Gastrocnemius medialis (tissue), 4 donors: ENCODE measurements around the gene GFY. TPM values are rescaled to one million over a fixed set of nuclear protein-coding genes. Genes with fewer than 3 reads are reported as not detected.
A peak's percentile ranks its signal among the peaks of the same experiment; 100 is the strongest.

Experiments
- ATAC-seq, 2 donors: fragments of 150-250 bp; one replicate each; pipeline ENCODE4 v1.9.1; 2016
- DNase-seq, 2 donors: peaks; one replicate each; pipeline ENCODE4 v3.0.0-alpha.2; 2019
- H3K27ac ChIP-seq, 4 donors: fragments of 200-600 bp; sonication (generic); 1 replicate in 1 of 4; 2 replicates in 3 of 4; pipeline ENCODE4 v1.5.1; 2016 to 2018; ENCODE audit warnings: mild to moderate bottlenecking in 2 of 4, moderate library complexity in 1 of 4
- H3K27me3 ChIP-seq, 3 donors: fragments of 200-600 bp; sonication (generic) in 2 of 3; 1 replicate in 1 of 3; 2 replicates in 2 of 3; pipeline versions ENCODE4 v1.5.1 to v1.6.0; 2016 to 2019; ENCODE audit warnings: mild to moderate bottlenecking in 1 of 3, moderate library complexity in 1 of 3
- H3K36me3 ChIP-seq, 2 donors: fragments of 200-600 bp; sonication (generic) in 1 of 2; one replicate each; pipeline ENCODE4 v1.5.1; 2017 to 2018
- H3K4me1 ChIP-seq, 2 donors: fragments of 200-600 bp; sonication (generic) in 1 of 2; one replicate each; pipeline ENCODE4 v1.5.1; 2016 to 2017; ENCODE audit warnings: mild to moderate bottlenecking in 2 of 2
- H3K4me3 ChIP-seq, 4 donors: fragments of 200-600 bp; sonication (generic) in 3 of 4; 1 replicate in 1 of 4; 2 replicates in 3 of 4; pipeline ENCODE4 v1.5.1; 2016 to 2019; ENCODE audit warnings: mild to moderate bottlenecking in 2 of 4
- H3K9me3 ChIP-seq, 3 donors: fragments of 200-600 bp; sonication (generic) in 2 of 3; 1 replicate in 1 of 3; 2 replicates in 2 of 3; pipeline ENCODE4 v1.5.1; 2016 to 2019
- POLR2A ChIP-seq, 2 donors: fragments of 450-650 bp; IDR thresholded peaks; one replicate each; pipeline ENCODE4 v1.6.1; 2017; ENCODE audit warnings: antibody characterized with exemption in 2 of 2, mild to moderate bottlenecking in 2 of 2, moderate library complexity in 2 of 2
- in situ Hi-C, 4 donors: fragments of 200-750 bp; cut with MboI; loops; one replicate each; pipeline versions ENCODE4 v1.15.0 to v1.8.0; 2017; ENCODE audit warnings: low sequenced_read_pairs in 4 of 4
- intact Hi-C: fragments of 100-400 bp; cut with DNase I; formaldehyde crosslinking; loops from one replicate; pipeline ENCODE4 v1.15.1; 2023; ENCODE audit warnings: low total_unique reads
- total RNA-seq, 4 donors: library from RNA; depleted of rRNA; stranded (reverse); fragments of >200 nt; gene quantifications; one replicate each; pipeline versions ENCODE4 v1.1.0 to v1.2.3, GENCODE V29; 2016
- TF ChIP-seq, protein P1 (sequence below), 5 experiments: fragments of 450-650 bp in 3 of 5; fragments of 200-600 bp in 2 of 5; sonication (generic) in 2 of 5; IDR thresholded peaks in 4 of 5; conservative IDR thresholded peaks in 1 of 5; 1 replicate in 4 of 5; 2 replicates in 1 of 5; pipeline ENCODE4 v1.5.1; 2016 to 2019; ENCODE audit warnings: antibody characterized with exemption in 5 of 5, mild to moderate bottlenecking in 3 of 5, moderate library complexity in 3 of 5

GFY gene
- total RNA-seq, 4 donors from 2014 or later, result not detected

DNA sequence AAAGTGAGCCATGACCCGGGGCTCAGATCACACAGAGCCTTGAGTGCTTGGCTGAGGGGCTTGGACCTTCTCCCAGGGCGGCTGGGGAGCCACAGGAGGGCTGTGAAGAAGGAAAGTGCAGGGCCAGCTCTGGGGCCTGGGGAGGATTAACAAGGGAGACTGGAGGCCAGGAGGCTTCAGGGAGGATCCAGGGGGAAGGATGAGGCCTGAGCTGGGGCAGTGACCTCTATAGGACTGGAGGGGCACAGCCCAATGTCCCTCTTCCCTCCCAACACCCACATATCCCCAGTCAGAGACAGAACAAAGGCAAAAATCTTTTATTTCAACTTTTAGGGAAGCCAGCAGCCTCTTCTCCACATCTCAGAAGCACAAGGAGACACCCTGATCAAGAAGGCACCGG, 20.8 kb downstream of the GFY start:
- intact Hi-C loops (no loop called here), in situ Hi-C loops (loop anchor here in 3 of 4 donors (5.0 to 10.0 kb wide), 4 partner anchors 51 to 221 kb away; partner anchors contain the start of gene KASH5 (in 1 of the 3))
- Histone ChIP-seq H3K36me3 (peaks cover 0 to 6% of the 10 kb centered on the region in 2 donors), H3K9me3 (no peaks in the 10 kb centered on the region), H3K4me3 (no peak overlapping the region), H3K4me1 (peaks cover 4 to 12% of the 10 kb centered on the region in 2 donors), H3K27me3 (peaks cover 11 to 20% (median 13%) of the 10 kb centered on the region in 3 donors), H3K27ac (no peak overlapping the region)
- no peak for TF ChIP-seq POLR2A (IDR thresholded peaks at IDR 0.05)
- TF ChIP-seq, protein P1, sequence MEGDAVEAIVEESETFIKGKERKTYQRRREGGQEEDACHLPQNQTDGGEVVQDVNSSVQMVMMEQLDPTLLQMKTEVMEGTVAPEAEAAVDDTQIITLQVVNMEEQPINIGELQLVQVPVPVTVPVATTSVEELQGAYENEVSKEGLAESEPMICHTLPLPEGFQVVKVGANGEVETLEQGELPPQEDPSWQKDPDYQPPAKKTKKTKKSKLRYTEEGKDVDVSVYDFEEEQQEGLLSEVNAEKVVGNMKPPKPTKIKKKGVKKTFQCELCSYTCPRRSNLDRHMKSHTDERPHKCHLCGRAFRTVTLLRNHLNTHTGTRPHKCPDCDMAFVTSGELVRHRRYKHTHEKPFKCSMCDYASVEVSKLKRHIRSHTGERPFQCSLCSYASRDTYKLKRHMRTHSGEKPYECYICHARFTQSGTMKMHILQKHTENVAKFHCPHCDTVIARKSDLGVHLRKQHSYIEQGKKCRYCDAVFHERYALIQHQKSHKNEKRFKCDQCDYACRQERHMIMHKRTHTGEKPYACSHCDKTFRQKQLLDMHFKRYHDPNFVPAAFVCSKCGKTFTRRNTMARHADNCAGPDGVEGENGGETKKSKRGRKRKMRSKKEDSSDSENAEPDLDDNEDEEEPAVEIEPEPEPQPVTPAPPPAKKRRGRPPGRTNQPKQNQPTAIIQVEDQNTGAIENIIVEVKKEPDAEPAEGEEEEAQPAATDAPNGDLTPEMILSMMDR (IDR thresholded peaks at IDR 0.05 in 4 of 5, conservative IDR thresholded peaks at IDR 0.05 in 1 of 5), result no peak
- DNase-seq (no peak), ATAC-seq (no peak)

DNA sequence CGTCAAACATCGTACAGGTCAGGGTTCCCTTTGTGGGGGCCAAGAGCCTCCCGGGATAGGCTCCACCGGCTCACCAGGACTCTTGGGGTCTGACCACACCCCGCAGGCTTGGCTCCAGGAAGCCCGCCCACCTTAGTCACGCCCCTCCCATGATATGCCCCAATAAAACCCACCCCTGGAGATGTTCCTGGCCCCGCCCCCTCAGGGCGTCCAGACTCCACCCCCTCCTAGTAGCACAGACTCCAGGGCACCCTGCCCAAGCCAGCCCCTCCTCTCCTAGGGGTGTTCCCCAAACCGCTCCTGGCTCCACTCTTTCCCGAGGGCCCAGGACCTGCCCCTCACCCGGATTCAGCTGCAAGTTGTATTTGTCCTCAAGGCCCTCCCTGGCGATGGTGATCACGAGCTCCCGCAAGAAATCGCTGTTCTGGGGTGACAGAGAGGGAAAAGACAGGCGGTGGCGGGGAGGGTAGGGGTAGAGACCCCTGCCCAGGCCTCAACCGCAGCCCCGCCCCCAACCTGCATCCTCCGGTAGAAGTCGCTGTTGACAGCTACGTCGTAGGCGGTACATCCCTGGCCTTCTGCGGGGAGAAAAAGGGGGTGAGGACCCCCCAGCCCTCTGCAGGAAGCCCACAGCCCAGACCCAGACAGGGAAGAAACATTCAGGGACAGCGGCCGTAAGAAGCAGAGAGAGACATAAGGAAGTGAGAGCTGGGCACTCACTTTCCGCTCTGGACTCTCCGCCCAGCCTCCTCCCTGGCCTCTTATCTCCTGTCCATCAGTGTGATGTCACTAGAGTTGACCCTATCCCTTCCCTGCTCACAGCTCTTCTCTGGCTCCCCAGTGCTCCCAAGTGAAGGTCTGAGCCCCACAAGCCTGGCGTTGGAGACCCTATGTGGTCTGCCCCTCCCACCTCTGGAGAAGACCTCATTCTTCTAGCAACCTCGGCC, 22.6 kb downstream of the GFY start:
- DNase-seq (peak in 1 of 2 donors; percentile 62), ATAC-seq (no peak)
- TF ChIP-seq, protein P1 (IDR thresholded peaks at IDR 0.05 in 4 of 5, conservative IDR thresholded peaks at IDR 0.05 in 1 of 5), result no peak
- TF ChIP-seq POLR2A (IDR thresholded peaks at IDR 0.05), result no peak
- peaks cover 0 to 6% of the 10 kb centered on the region in 2 donors for H3K36me3 ChIP-seq
- H3K27me3 ChIP-seq, result peaks cover 0 to 2% (median 0%) of the 10 kb centered on the region in 3 donors
- H3K4me3 ChIP-seq, result no peak overlapping the region
- no peaks in the 10 kb centered on the region for H3K9me3 ChIP-seq
- H3K27ac ChIP-seq, result peak overlapping the region; percentile 3 to 39 (median 26)
- in situ Hi-C loops, result loop anchor here in 3 of 4 donors (5.0 to 10.0 kb wide), 4 partner anchors 53 to 223 kb away; partner anchors contain the start of gene KASH5 (in 1 of the 3)
- intact Hi-C loops, result no loop called here
- H3K4me1 ChIP-seq, result peaks cover 4 to 12% of the 10 kb centered on the region in 2 donors

DNA sequence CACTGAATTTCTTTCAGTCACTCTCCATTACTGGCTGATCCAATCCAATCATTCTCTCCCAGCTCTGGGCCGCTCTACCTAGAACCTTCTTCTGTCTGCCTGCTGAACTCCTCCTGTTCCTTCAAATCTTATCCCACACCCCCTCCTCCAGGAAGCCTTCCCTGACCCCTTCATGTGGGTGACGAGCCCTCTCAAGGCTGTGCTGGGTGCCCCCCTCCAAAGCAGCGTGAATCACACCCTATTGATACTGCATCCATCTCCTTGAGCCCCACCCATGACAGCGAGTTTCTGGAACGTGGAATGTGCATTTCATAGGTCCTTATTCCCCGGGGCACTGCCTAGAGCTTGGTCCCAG, 23.2 kb downstream of the GFY start:
- peaks cover 0 to 6% of the 10 kb centered on the region in 2 donors for H3K36me3 ChIP-seq
- H3K9me3 ChIP-seq, result no peaks in the 10 kb centered on the region
- H3K4me1 ChIP-seq, result peaks cover 4 to 12% of the 10 kb centered on the region in 2 donors
- no peak overlapping the region for H3K4me3 ChIP-seq
- H3K27me3 ChIP-seq, result no peaks in the 10 kb centered on the region
- TF ChIP-seq, protein P1 (IDR thresholded peaks at IDR 0.05 in 4 of 5, conservative IDR thresholded peaks at IDR 0.05 in 1 of 5), result no peak
- no peak for TF ChIP-seq POLR2A (IDR thresholded peaks at IDR 0.05)
- ATAC-seq, result no peak
- intact Hi-C loops, result no loop called here
- DNase-seq, result no peak
- in situ Hi-C loops, result loop anchor here in 3 of 4 donors (5.0 to 10.0 kb wide), 4 partner anchors 54 to 224 kb away; partner anchors contain the start of gene KASH5 (in 1 of the 3)
- peak overlapping the region in 1 of 4 donors; percentile 39 for H3K27ac ChIP-seq

DNA sequence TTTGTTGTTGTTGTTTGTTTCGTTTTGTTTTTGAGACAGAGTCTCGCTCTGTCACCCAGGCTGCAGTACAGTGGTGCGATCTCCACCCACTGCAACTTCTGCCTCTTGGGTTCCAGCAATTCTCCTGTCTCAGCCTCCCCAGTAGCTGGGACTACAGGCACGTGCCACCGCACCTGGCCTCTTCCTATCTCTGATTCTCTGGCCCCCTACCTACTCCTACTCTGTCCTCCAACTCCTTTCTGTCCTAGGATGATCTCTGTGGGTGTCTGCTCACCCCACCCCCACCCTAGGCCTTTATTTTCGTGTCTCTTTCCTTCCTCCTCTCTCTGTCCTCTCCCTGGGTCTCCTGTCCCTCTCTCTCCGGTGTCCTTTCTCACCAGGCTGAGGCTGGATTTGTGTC, 25.2 kb downstream of the GFY start:
- peaks cover 15 to 24% of the 10 kb centered on the region in 2 donors for H3K4me1 ChIP-seq
- H3K27me3 ChIP-seq, result no peaks in the 10 kb centered on the region
- peak overlapping the region; percentile 67 to 100 (median 86) for H3K4me3 ChIP-seq
- intact Hi-C loops, result loop anchor here (5.0 kb wide), 2 partner anchors 577 to 1352 kb away; partner anchors contain the start of genes VRK3 and ZNF473
- H3K36me3 ChIP-seq, result peaks cover 0 to 6% of the 10 kb centered on the region in 2 donors
- in situ Hi-C loops, result no loop called here
- peak overlapping the region in 3 of 4 donors; percentile 90 to 96 (median 96) for H3K27ac ChIP-seq
- TF ChIP-seq, protein P1 (IDR thresholded peaks at IDR 0.05 in 4 of 5, conservative IDR thresholded peaks at IDR 0.05 in 1 of 5), result no peak
- TF ChIP-seq POLR2A (IDR thresholded peaks at IDR 0.05), result no peak
- DNase-seq (no peak), ATAC-seq (no peak)
- no peaks in the 10 kb centered on the region for H3K9me3 ChIP-seq
